Peyer's patch (tissue), 4 donors: Measurements from ENCODE around the gene CHMP1A.

ENCODE experiments used
- POLR2A ChIP-seq, 2 donors: fragments of 450-650 bp; IDR thresholded peaks; one replicate each; pipeline ENCODE4 v1.5.1; 2017; ENCODE audit warnings: antibody characterized with exemption in 2 of 2, mild to moderate bottlenecking in 2 of 2, moderate library complexity in 2 of 2
- TF ChIP-seq, protein P1 (sequence below), 6 experiments: fragments of 450-650 bp in 4 of 6; fragments of 200-600 bp in 2 of 6; sonication (generic) in 1 of 6; IDR thresholded peaks; one replicate each; pipeline ENCODE4 v1.5.1; 2017 to 2019; ENCODE audit warnings: antibody characterized with exemption in 6 of 6, mild to moderate bottlenecking in 3 of 6, moderate library complexity in 1 of 6

DNA sequence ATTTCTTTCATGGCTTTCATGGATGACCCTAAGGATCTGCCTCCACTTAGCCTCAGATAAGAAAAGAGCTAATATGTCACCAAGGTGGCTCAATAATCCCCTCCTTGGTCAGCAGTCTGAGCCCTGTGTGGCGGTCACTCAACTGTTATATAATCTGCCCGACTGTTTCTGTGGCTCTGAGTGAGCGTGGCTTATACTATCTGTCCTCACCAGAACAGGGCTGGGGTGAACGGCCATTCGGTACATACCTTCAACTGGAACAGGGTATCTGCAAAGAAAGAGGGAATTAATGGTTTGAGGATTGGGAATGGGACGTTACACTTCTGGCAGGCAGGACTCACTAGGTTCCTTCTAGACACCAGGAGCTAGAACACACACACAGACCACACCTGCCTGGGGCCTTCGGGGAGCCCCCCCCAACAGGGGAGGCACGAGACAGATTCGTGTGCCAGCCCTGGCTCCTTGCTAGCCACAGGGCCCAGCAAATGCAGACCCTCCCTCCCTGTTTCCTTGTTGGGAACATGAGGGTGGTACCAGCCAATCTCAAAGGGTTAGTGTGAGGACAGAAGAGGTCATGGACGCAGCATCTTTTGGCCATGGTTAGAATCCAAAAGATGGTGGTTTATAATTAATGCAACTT, 3.7 kb downstream of the CHMP1A start:
- TF ChIP-seq, protein P1, sequence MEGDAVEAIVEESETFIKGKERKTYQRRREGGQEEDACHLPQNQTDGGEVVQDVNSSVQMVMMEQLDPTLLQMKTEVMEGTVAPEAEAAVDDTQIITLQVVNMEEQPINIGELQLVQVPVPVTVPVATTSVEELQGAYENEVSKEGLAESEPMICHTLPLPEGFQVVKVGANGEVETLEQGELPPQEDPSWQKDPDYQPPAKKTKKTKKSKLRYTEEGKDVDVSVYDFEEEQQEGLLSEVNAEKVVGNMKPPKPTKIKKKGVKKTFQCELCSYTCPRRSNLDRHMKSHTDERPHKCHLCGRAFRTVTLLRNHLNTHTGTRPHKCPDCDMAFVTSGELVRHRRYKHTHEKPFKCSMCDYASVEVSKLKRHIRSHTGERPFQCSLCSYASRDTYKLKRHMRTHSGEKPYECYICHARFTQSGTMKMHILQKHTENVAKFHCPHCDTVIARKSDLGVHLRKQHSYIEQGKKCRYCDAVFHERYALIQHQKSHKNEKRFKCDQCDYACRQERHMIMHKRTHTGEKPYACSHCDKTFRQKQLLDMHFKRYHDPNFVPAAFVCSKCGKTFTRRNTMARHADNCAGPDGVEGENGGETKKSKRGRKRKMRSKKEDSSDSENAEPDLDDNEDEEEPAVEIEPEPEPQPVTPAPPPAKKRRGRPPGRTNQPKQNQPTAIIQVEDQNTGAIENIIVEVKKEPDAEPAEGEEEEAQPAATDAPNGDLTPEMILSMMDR (IDR thresholded peaks at IDR 0.05): no peak
- no peak for TF ChIP-seq POLR2A (IDR thresholded peaks at IDR 0.05)
